NCI-H2171 (cell line): ENCODE measurements around the gene ADAMTS17.
"Not testable (repeated sequence)": the region's sequence is repeated elsewhere in the genome, so short reads cannot be mapped to it uniquely, and the experiment has no call there.

ENCODE experiments used
- DNase-seq: peaks from one replicate; lab custom pipeline; 2025; lab: John Stamatoyannopoulos, UW

ADAMTS17 gene

GRCh38 chr15:100339451-100339850 is 2.3 kb downstream of the ADAMTS17 start:
- not testable (repeated sequence) for DNase-seq

GRCh38 chr15:100338971-100339444 is 2.8 kb downstream of the ADAMTS17 start:
- no peak for DNase-seq

GRCh38 chr15:100338247-100338646 is 3.5 kb downstream of the ADAMTS17 start:
- no peak for DNase-seq

- no peak for DNase-seq
These were observed 4.4 kb downstream of the ADAMTS17 start for GRCh38 chr15:100337096-100338044.

GRCh38 chr15:100336061-100336460 is 5.7 kb downstream of the ADAMTS17 start:
- no peak for DNase-seq

- peak; percentile 2 for DNase-seq
These were observed 6.3 kb downstream of the ADAMTS17 start for GRCh38 chr15:100335335-100335999.

GRCh38 chr15:100334905-100335304 is 6.9 kb downstream of the ADAMTS17 start:
- DNase-seq = no peak

- DNase-seq = no peak
These were observed 7.3 kb downstream of the ADAMTS17 start for GRCh38 chr15:100334456-100334855.

- no peak for DNase-seq
These were observed 7.8 kb downstream of the ADAMTS17 start for GRCh38 chr15:100334015-100334414.

- DNase-seq = no peak
These were observed 8.5 kb downstream of the ADAMTS17 start for GRCh38 chr15:100333236-100333635.

- no peak for DNase-seq
These were observed 9.1 kb downstream of the ADAMTS17 start for GRCh38 chr15:100332721-100333120.

- DNase-seq = no peak
These were observed 9.5 kb downstream of the ADAMTS17 start for GRCh38 chr15:100332231-100332630.

- no peak for DNase-seq
These were observed 11.1 kb downstream of the ADAMTS17 start for GRCh38 chr15:100330629-100331215.

GRCh38 chr15:100330221-100330620 is 11.6 kb downstream of the ADAMTS17 start:
- DNase-seq = no peak

GRCh38 chr15:100328796-100329195 is 13.0 kb downstream of the ADAMTS17 start:
- no peak for DNase-seq

GRCh38 chr15:100318880-100319279 is 22.9 kb downstream of the ADAMTS17 start:
- DNase-seq = no peak

GRCh38 chr15:100314809-100315400 is 26.9 kb downstream of the ADAMTS17 start:
- DNase-seq = no peak

GRCh38 chr15:100311833-100312476 is 29.8 kb downstream of the ADAMTS17 start:
- no peak for DNase-seq

- DNase-seq = no peak
These were observed 30.6 kb downstream of the ADAMTS17 start for GRCh38 chr15:100311154-100311625.

GRCh38 chr15:100310513-100311153 is 31.1 kb downstream of the ADAMTS17 start:
- DNase-seq = no peak

GRCh38 chr15:100310041-100310405 is 31.8 kb downstream of the ADAMTS17 start:
- DNase-seq = no peak
